GM21381 (cell line): ENCODE results near the gene CCR1.

Source experiments
- ATAC-seq: cut with Tn5 transposase; IDR thresholded peaks from one replicate; pipeline ENCODE4 v1.9.1; 2021; ENCODE audit warnings: mild to moderate bottlenecking, moderate library complexity; ENCODE audit not compliant: unreplicated experiment

The CCR1 gene

GRCh38 chr3:46208167-46208704 lies at the start of gene CCR1:
Gene CCR1, minus strand, starts transcription at chr3:46208313. Its CDS starts 4,000 bp downstream, at chr3:46204313.
- ATAC-seq = no peak

GRCh38 chr3:46252980-46253379 lies 44.9 kb upstream of the CCR1 start:
- no peak for ATAC-seq

- no peak for ATAC-seq
These were observed 37.0 kb upstream of the CCR1 start for GRCh38 chr3:46245146-46245545.

- no peak for ATAC-seq
These were observed 35.4 kb upstream of the CCR1 start for GRCh38 chr3:46243560-46243959.

GRCh38 chr3:46242120-46242519 lies 34.0 kb upstream of the CCR1 start, which contains the start of gene CCR3:
Gene CCR3, plus strand, starts transcription at chr3:46242460. Its CDS starts 22,699 bp downstream, at chr3:46265159.
- no peak for ATAC-seq

GRCh38 chr3:46239952-46240351 lies 31.8 kb upstream of the CCR1 start:
- ATAC-seq = no peak

- no peak for ATAC-seq
These were observed 31.3 kb upstream of the CCR1 start for GRCh38 chr3:46239301-46239938.

GRCh38 chr3:46238386-46238785 lies 30.3 kb upstream of the CCR1 start:
- no peak for ATAC-seq

GRCh38 chr3:46236294-46237054 lies 28.4 kb upstream of the CCR1 start:
- ATAC-seq = no peak

GRCh38 chr3:46235425-46235824 lies 27.3 kb upstream of the CCR1 start:
- no peak for ATAC-seq

- ATAC-seq = no peak
These were observed 25.1 kb upstream of the CCR1 start for GRCh38 chr3:46233194-46233593.

- no peak for ATAC-seq
These were observed 23.2 kb upstream of the CCR1 start for GRCh38 chr3:46231323-46231722.

- ATAC-seq = no peak
These were observed 20.4 kb upstream of the CCR1 start for GRCh38 chr3:46228260-46229242.

GRCh38 chr3:46222435-46223161 lies 14.5 kb upstream of the CCR1 start:
- ATAC-seq = no peak

- no peak for ATAC-seq
These were observed 13.8 kb upstream of the CCR1 start for GRCh38 chr3:46221938-46222337.

- no peak for ATAC-seq
These were observed 13.3 kb upstream of the CCR1 start for GRCh38 chr3:46221391-46221790.

- ATAC-seq = no peak
These were observed 10.1 kb upstream of the CCR1 start for GRCh38 chr3:46218196-46218709.

GRCh38 chr3:46215810-46216414 lies 7.8 kb upstream of the CCR1 start:
- no peak for ATAC-seq

- no peak for ATAC-seq
These were observed 6.7 kb upstream of the CCR1 start for GRCh38 chr3:46214751-46215352.
